ENCODE measurements around the gene REXO1.
"Not testable (repeated sequence)": the region's sequence is repeated elsewhere in the genome, so short reads cannot be mapped to it uniquely, and the experiment has no call there.

The REXO1 gene

DNA sequence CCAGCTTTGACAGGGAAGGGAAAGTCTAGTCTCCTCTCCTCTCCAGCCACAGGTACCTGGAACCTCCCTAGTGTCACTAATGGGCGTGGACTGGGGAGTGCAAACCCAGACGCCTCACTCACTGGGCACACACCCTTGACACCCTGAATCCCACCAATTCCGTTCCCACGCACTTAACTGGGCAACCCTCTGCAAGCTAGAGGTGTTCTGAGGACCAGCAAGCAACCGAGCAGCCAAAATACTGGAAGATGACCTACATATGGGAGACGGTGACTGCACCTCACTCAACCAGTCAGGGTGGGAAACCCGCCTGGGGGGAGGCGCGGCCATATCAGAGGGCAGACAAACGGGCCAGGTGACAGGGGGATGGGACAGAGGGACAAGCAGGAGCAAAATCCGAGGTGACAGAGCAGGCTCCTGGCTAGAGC lies 36.0 kb upstream of the REXO1 start:
- Histone ChIP-seq H3K4me3 (ENCODE audit: low read length in 2 of 2) (peak overlapping the region; percentile 84 to 90), H3K4me1 (ENCODE audit: control insufficient read depth in 2 of 2, insufficient read depth in 2 of 2, low read length in 2 of 2) (peaks cover 20 to 28% of the 10 kb centered on the region in 2 donors), H3K27me3 (ENCODE audit: control insufficient read depth in 2 of 2, insufficient read depth in 2 of 2, low read length in 2 of 2) (no peaks in the 10 kb centered on the region), H3K36me3 (ENCODE audit: control insufficient read depth in 2 of 2, insufficient read depth in 2 of 2, low read length in 2 of 2) (peaks cover 0 to 4% of the 10 kb centered on the region in 2 donors), H3K9ac (ENCODE audit: low read depth in 1 of 2, low read length in 2 of 2) (peak overlapping the region; percentile 84 to 93), H3K9me3 (ENCODE audit: control insufficient read depth in 2 of 2, low read length in 2 of 2) (no peaks in the 10 kb centered on the region), H3K27ac (ENCODE audit: low read depth in 2 of 2, low read length in 2 of 2) (peak overlapping the region; percentile 81 to 82)

DNA sequence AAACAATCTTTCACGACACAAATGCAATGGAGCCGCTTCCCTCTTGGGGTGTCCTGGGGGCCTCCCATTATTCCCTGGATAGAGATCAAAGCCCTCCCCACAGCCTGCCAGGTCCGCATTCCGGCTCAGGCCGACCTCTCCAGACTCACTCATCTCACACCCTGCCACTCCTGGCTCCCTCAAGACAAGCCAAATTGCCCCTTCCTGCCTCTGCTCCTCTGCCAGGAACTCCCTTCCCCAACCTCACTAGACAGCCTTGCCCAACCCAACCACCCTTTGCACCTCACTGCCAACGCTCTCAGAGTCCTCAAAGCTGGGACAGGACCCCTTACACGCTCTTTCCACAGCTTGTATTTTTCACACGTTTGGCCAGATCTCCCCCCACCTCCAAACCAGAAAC lies 35.5 kb upstream of the REXO1 start:
- Histone ChIP-seq H3K27me3 (ENCODE audit: control insufficient read depth in 2 of 2, insufficient read depth in 2 of 2, low read length in 2 of 2) (no peaks in the 10 kb centered on the region), H3K4me3 (ENCODE audit: low read length in 2 of 2) (peak overlapping the region; percentile 84 to 90), H3K4me1 (ENCODE audit: control insufficient read depth in 2 of 2, insufficient read depth in 2 of 2, low read length in 2 of 2) (peaks cover 20 to 28% of the 10 kb centered on the region in 2 donors), H3K27ac (ENCODE audit: low read depth in 2 of 2, low read length in 2 of 2) (peak overlapping the region; percentile 81 to 82), H3K9ac (ENCODE audit: low read depth in 1 of 2, low read length in 2 of 2) (peak overlapping the region; percentile 84 to 93), H3K36me3 (ENCODE audit: control insufficient read depth in 2 of 2, insufficient read depth in 2 of 2, low read length in 2 of 2) (peaks cover 0 to 4% of the 10 kb centered on the region in 2 donors), H3K9me3 (ENCODE audit: control insufficient read depth in 2 of 2, low read length in 2 of 2) (no peaks in the 10 kb centered on the region)

DNA sequence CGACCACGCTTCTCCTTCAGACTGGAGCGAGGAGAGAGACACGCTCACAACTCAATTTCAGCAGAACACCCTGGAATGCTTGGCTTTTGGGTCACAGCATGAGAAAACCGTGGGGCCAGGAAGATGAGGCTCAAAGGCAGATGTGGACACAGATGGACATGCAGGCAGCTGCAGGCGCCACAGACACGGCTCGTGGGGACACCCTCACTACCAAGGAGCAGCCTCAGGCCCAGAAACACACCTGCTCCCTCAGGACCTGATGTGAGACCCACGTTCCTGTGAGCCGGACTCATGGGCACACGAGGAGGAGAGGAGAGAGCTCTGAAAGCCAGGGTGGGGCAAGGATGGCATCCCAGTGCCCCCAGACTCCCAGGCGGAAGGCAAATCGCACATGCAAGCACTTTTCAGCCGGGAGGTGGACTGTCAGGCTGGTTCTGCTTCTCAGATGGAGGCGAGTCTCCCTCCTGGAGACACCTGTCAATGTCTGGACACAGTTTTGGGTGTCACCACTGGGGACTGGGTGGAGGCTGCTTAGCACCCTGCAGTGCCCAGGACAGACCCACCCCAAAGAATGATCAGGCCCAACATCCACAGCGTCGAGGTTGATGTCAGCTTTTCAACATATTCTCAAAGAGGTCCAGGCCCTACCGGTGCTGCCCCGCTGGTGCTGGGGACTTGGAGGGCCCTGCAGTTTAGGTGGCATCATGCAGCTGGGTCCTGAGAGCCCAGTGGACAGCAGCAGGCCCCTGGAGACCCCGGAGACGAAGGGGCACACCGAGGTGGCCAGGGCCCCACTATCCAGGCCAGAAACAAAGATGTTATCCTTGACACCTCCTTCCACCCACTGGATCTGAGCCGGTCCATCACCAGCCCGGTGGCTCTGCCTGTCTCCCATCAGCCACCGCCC lies 34.8 kb upstream of the REXO1 start:
- Histone ChIP-seq H3K9me3 (ENCODE audit: control insufficient read depth in 2 of 2, low read length in 2 of 2) (no peaks in the 10 kb centered on the region), H3K27ac (ENCODE audit: low read depth in 2 of 2, low read length in 2 of 2) (peak overlapping the region in 1 of 2 donors; percentile 81), H3K4me1 (ENCODE audit: control insufficient read depth in 2 of 2, insufficient read depth in 2 of 2, low read length in 2 of 2) (peaks cover 20 to 28% of the 10 kb centered on the region in 2 donors), H3K4me3 (ENCODE audit: low read length in 2 of 2) (peak overlapping the region; percentile 84 to 90), H3K36me3 (ENCODE audit: control insufficient read depth in 2 of 2, insufficient read depth in 2 of 2, low read length in 2 of 2) (peaks cover 0 to 4% of the 10 kb centered on the region in 2 donors), H3K27me3 (ENCODE audit: control insufficient read depth in 2 of 2, insufficient read depth in 2 of 2, low read length in 2 of 2) (no peaks in the 10 kb centered on the region), H3K9ac (ENCODE audit: low read depth in 1 of 2, low read length in 2 of 2) (peak overlapping the region; percentile 84 to 93)

DNA sequence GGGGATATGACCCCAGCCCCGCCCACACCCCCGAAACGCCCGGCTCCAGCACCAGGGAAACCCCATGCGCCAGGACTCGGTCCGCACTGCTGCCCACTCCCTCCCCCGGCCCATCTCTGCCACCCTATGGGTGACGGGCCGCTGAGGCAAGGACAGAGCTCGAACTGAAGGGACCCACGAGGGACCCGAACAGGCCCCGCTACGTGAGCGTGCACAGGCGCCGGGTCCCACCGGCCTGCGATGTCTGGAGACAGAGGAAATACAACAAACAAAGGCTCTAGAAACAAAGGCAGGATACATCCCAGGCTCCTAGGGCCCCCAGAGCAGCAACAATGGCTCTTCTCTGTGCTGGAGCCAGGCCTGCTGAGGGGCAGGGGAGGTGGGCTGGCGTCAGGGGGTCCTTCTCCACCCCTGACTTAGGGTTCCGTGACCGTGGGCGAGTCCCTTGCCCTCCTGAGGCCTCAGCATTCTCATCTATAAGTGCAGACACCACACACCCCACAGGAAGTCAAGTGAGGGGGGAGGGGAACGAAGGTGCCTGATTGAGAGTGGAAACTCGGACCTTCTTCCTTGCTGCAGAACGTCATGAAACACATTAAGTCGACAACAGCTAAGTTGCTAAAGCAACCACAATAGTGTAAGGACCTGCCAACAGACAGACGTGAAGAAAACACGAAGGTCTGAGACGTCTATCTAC lies 34.0 kb upstream of the REXO1 start:
- Histone ChIP-seq H3K4me3 (ENCODE audit: low read length in 2 of 2) (peak overlapping the region in 1 of 2 donors; percentile 84), H3K9me3 (ENCODE audit: control insufficient read depth in 2 of 2, low read length in 2 of 2) (no peaks in the 10 kb centered on the region), H3K4me1 (ENCODE audit: control insufficient read depth in 2 of 2, insufficient read depth in 2 of 2, low read length in 2 of 2) (peaks cover 20 to 28% of the 10 kb centered on the region in 2 donors), H3K9ac (ENCODE audit: low read depth in 1 of 2, low read length in 2 of 2) (peak overlapping the region in 1 of 2 donors; percentile 54), H3K27ac (ENCODE audit: low read depth in 2 of 2, low read length in 2 of 2) (peak overlapping the region in 1 of 2 donors; percentile 81), H3K27me3 (ENCODE audit: control insufficient read depth in 2 of 2, insufficient read depth in 2 of 2, low read length in 2 of 2) (no peaks in the 10 kb centered on the region), H3K36me3 (ENCODE audit: control insufficient read depth in 2 of 2, insufficient read depth in 2 of 2, low read length in 2 of 2) (peaks cover 0 to 4% of the 10 kb centered on the region in 2 donors)

DNA sequence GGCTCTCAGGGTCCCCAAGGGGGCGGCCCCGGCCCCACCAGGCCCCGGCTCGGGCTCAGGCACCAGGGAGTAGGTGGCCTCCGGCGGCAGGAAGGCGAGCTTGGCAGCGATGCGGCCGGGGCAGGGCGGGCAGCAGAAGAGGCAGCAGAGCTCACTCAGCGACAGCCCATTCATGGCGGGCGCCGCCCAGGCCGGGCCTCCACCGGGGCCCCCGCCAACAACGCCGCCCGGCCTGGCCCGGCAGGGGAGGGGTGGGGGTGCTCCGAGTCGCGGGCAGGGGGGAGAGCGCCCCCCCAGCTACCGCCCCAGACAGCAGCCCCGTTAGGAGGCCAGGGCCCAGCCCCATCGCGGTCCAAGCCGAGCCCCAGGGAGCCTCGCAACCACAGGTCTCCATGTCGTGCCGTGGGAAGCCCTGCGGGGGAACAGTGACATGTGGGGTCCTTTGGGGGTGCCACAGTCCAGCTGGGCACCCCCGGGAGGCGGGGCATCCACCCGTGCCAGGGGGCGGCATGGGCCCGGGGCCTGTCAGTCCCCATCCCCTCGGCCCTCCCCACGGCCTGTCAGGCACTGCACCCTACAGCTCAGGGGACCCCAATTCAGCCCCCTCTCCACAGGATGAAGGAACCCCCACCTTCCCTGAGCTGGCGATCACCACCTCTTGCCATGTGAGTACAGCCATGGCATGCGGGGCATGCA lies 33.3 kb upstream of the REXO1 start:
- H3K9me3 ChIP-seq (ENCODE audit: control insufficient read depth in 2 of 2, low read length in 2 of 2); H3K4me3 ChIP-seq (ENCODE audit: low read length in 2 of 2); H3K9ac ChIP-seq (ENCODE audit: low read depth in 1 of 2, low read length in 2 of 2); H3K27me3 ChIP-seq (ENCODE audit: control insufficient read depth in 2 of 2, insufficient read depth in 2 of 2, low read length in 2 of 2); H3K36me3 ChIP-seq (ENCODE audit: control insufficient read depth in 2 of 2, insufficient read depth in 2 of 2, low read length in 2 of 2): not testable (repeated sequence)
- peaks cover 21 to 28% of the 10 kb centered on the region in 2 donors for H3K4me1 ChIP-seq (ENCODE audit: control insufficient read depth in 2 of 2, insufficient read depth in 2 of 2, low read length in 2 of 2)
- peak overlapping the region in 1 of 2 donors; percentile 65 for H3K27ac ChIP-seq (ENCODE audit: low read depth in 2 of 2, low read length in 2 of 2)

DNA sequence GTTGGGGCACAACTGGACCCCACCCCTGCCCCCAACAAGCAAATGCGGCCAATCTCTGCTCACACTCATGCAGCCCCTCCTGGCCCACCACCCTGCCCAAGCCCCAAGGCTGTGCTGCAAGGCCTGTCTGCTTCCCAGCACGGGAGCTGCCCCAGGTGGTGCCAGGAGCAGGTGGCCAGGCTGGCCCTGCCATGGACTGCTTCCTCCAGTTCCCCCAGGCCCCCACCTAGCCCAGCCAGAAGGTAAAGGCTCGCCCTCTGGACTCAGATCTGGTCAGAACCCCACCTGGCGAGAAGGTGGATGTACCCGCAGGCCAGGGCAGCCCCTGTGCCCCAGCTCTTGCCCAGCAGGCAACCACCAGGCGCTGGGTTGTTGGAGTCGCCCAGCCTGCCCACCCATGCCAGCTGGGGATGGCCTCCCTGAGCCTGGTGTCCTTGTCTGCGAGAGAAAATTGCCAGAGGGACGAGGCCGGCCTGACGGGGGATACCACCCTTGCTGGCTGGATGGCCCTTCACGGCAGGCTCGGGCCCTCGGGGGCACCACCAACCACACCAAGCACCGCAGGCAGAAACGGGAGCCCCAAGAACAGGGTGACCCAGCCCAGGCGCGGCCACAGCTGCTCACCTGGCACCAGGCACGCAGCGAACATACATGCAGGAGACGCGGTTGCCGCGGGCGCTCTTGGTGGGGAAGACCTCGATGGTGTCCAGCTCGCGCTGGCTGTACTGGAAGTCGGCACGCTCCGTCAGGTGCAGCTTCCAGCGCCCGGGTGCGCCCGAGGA lies 32.5 kb upstream of the REXO1 start:
- Histone ChIP-seq H3K4me1 (ENCODE audit: control insufficient read depth in 2 of 2, insufficient read depth in 2 of 2, low read length in 2 of 2) (peaks cover 25 to 32% of the 10 kb centered on the region in 2 donors), H3K27ac (ENCODE audit: low read depth in 2 of 2, low read length in 2 of 2) (no peak overlapping the region), H3K36me3 (ENCODE audit: control insufficient read depth in 2 of 2, insufficient read depth in 2 of 2, low read length in 2 of 2) (peaks cover 0 to 4% of the 10 kb centered on the region in 2 donors), H3K9me3 (ENCODE audit: control insufficient read depth in 2 of 2, low read length in 2 of 2) (no peaks in the 10 kb centered on the region), H3K4me3 (ENCODE audit: low read length in 2 of 2) (no peak overlapping the region), H3K9ac (ENCODE audit: low read depth in 1 of 2, low read length in 2 of 2) (no peak overlapping the region), H3K27me3 (ENCODE audit: control insufficient read depth in 2 of 2, insufficient read depth in 2 of 2, low read length in 2 of 2) (no peaks in the 10 kb centered on the region)

DNA sequence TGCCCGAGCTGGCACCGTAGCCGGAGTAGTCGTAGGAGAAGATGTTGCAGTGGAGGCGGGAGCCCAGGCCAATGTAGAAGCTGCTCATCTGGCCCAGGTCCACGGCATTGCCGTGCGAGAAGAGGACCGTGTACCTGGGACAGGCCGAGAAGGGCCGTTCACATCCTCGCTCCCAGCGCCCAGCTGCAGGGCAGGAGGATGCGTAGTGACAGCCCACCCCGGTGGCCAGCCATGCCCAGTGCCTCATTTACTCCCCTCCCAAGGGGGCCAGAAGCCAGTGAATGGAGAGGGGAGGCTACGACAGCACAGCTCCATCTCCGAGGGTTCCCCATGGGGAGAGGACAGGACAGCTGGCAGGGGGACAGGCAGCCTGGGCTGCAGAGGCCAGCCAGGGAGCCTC lies 31.7 kb upstream of the REXO1 start:
- H3K36me3 ChIP-seq (ENCODE audit: control insufficient read depth in 2 of 2, insufficient read depth in 2 of 2, low read length in 2 of 2); H3K27ac ChIP-seq (ENCODE audit: low read depth in 2 of 2, low read length in 2 of 2); H3K27me3 ChIP-seq (ENCODE audit: control insufficient read depth in 2 of 2, insufficient read depth in 2 of 2, low read length in 2 of 2); H3K4me3 ChIP-seq (ENCODE audit: low read length in 2 of 2); H3K9ac ChIP-seq (ENCODE audit: low read depth in 1 of 2, low read length in 2 of 2); H3K9me3 ChIP-seq (ENCODE audit: control insufficient read depth in 2 of 2, low read length in 2 of 2): not testable (repeated sequence)
- peaks cover 27 to 32% of the 10 kb centered on the region in 2 donors for H3K4me1 ChIP-seq (ENCODE audit: control insufficient read depth in 2 of 2, insufficient read depth in 2 of 2, low read length in 2 of 2)

DNA sequence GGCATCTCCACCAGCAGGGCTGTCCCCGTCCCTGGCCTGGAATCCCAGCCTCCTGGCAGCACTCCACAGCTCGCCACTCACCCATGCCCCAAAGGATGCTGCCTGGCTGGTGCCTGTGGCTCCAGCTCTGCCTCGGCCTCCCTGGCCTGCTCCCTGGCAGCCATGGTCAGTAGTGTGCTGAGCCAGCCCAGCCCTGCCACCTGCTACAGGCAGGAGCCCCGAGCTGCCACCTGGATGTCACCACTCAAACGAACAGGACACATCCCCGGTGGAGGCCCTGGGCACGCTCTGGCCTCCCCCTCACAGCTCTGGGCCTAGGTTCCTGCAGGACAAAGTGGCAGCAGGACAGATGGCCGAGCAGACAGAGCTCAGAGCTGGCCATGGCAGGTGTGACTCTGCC lies 30.3 kb upstream of the REXO1 start:
- H3K4me1 ChIP-seq (ENCODE audit: control insufficient read depth in 2 of 2, insufficient read depth in 2 of 2, low read length in 2 of 2), result peaks cover 27 to 30% of the 10 kb centered on the region in 2 donors
- not testable (repeated sequence) for H3K27me3 ChIP-seq (ENCODE audit: control insufficient read depth in 2 of 2, insufficient read depth in 2 of 2, low read length in 2 of 2); H3K36me3 ChIP-seq (ENCODE audit: control insufficient read depth in 2 of 2, insufficient read depth in 2 of 2, low read length in 2 of 2); H3K9ac ChIP-seq (ENCODE audit: low read depth in 1 of 2, low read length in 2 of 2); H3K9me3 ChIP-seq (ENCODE audit: control insufficient read depth in 2 of 2, low read length in 2 of 2); H3K4me3 ChIP-seq (ENCODE audit: low read length in 2 of 2); H3K27ac ChIP-seq (ENCODE audit: low read depth in 2 of 2, low read length in 2 of 2)

DNA sequence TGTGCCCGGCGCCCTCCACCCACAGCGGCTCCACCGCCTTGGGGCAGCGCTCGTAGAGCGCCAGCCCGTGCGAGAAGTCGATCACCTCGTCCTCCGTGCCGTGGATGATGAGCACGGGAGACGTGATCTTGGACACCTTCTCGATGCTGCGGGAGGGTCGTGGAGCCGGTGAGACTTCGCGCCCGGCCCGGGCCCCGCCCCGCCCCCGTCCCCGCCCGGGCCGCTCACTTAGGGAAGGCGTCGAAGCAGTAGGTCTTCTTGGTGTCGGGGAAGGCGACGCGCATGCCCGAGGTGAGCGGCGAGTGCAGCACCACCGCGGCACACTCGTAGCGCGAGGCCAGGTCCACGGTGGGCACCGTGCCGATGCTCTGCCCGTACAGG lies 29.0 kb upstream of the REXO1 start:
- not testable (repeated sequence) for H3K4me3 ChIP-seq (ENCODE audit: low read length in 2 of 2); H3K36me3 ChIP-seq (ENCODE audit: control insufficient read depth in 2 of 2, insufficient read depth in 2 of 2, low read length in 2 of 2); H3K27ac ChIP-seq (ENCODE audit: low read depth in 2 of 2, low read length in 2 of 2); H3K27me3 ChIP-seq (ENCODE audit: control insufficient read depth in 2 of 2, insufficient read depth in 2 of 2, low read length in 2 of 2); H3K9me3 ChIP-seq (ENCODE audit: control insufficient read depth in 2 of 2, low read length in 2 of 2); H3K9ac ChIP-seq (ENCODE audit: low read depth in 1 of 2, low read length in 2 of 2)
- H3K4me1 ChIP-seq (ENCODE audit: control insufficient read depth in 2 of 2, insufficient read depth in 2 of 2, low read length in 2 of 2), result peaks cover 20 to 27% of the 10 kb centered on the region in 2 donors

All from mucosa of rectum (tissue), 2 donors.